GM19452 (cell line): ENCODE results near the gene SPCS3.
A peak's percentile ranks its signal among the peaks of the same experiment; 100 is the strongest.
"Not testable (repeated sequence)": the region's sequence is repeated elsewhere in the genome, so short reads cannot be mapped to it uniquely, and the experiment has no call there.

Experiments
- ATAC-seq: cut with Tn5 transposase; IDR thresholded peaks from one replicate; pipeline ENCODE4 v1.9.1; 2021; ENCODE audit not compliant: unreplicated experiment

SPCS3 gene

DNA sequence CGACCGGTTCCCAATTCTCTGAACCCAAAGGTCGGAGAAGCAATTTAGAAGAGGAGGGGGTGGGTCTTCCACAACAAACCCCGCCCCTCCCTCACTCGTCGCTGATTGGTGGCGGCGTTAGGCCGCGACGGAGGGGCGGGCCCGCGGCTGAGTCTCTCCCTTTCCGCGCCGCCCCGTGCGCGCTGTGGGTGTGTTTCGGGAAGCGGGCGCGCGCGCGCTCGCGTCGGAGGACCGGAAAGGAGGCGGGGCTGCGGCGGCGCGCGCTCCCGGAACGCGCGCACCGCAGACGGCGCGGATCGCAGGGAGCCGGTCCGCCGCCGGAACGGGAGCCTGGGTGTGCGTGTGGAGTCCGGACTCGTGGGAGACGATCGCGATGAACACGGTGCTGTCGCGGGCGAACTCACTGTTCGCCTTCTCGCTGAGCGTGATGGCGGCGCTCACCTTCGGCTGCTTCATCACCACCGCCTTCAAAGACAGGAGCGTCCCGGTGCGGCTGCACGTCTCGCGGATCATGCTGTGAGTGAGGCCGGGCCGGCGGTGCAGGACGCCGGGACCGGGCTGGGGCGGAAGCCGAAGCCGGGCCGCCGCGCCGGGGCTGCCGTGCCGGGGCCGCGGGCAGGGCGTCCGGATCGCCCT, at the start of gene SPCS3:
Gene SPCS3, plus strand, starts transcription at position 263 of the 636 bp plus-strand sequence. Its CDS starts 111 bp downstream, at position 374.
- peak; percentile 89 for ATAC-seq

DNA sequence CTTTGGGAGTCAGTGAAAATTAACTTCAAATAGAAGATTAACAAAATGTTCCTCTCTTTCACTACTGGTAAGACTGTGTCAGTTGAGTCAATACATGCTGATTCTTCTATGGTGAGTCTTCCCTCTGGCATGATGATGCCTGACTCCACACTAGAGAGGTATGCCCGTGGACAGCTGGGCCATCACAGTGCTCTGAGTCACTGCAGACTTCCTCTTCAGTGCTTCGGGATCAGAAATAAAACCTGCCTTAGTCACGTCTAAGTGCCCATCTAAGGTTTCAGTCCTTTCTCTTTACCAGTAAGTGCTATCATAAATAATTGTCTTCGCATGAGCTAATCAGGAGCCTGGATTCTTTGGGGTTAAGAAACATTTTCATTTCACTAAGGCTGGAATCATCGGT, 49.1 kb upstream of the SPCS3 start:
- no peak for ATAC-seq

DNA sequence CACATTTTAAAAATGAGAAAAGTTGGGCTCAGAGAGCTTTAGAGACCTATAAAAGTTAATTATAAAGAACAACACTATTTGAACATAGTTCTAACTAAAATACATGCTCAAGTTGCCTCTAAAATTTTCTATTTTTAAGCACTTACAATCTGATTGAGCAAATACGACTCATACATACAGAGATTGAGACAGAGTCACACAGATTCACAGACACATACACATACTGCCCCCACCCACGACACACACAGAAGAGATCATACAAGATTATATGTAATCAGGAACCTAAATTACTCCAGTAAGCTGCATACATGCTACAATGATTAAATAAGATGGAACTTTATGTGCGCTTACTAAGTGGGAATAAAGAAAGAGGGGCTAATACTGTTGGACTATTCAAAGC, 48.0 kb upstream of the SPCS3 start:
- no peak for ATAC-seq

DNA sequence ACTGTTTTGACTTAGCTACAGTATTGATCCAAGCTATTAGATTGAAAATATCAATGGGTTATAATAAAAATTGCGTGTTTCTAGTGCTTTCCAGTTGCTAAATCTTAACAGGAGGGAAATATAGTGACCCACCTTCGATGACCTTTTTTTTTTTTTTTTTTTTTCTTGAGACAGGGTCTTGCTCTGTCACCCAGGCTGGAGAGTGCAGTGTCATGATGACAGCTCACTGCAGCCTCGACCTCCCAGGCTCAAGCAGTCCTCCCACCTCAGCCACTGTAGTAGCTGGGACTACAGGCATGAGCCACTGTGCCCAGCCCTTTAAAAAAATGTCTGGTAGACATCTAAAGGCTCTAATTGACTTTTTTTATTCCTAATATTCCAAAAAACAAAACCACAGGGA, 47.0 kb upstream of the SPCS3 start:
- no peak for ATAC-seq

DNA sequence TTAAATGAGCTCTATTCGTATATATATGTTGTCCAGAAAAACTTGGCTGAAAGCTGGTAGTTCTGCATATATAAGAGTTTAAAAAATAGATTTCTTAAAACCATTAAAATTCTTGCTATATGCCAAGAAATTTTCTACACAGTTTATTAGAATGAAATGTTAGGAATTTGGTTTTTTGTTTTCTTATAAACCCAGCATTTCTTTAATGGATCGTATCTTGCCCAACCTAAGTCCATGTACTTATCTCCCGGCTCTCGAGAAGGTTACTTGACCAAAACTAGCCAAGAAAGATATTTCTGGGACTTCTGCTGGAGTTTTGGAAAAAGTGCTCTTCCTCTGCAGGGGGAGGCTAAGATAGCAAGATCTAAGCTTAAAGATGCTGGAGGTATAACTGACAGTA, 46.0 kb upstream of the SPCS3 start:
- no peak for ATAC-seq

DNA sequence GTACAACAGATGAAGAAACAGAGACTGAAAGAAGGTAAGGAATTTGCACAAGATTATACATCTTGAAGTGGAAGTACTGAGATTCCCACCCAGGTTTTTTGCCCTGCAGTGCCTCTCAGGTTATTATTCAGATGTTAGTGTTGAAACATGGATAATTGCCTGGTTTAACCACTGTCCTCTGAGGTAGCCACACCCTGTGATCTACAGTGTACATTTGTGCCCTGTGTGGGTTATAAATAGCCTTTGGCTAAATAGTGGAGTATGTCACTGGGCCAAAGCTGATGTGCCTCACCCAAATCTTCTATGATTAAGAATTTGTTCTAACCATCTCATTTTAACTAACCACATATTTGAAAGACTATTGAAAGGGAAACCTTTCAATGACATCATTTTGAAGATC, 45.3 kb upstream of the SPCS3 start:
- ATAC-seq = no peak

DNA sequence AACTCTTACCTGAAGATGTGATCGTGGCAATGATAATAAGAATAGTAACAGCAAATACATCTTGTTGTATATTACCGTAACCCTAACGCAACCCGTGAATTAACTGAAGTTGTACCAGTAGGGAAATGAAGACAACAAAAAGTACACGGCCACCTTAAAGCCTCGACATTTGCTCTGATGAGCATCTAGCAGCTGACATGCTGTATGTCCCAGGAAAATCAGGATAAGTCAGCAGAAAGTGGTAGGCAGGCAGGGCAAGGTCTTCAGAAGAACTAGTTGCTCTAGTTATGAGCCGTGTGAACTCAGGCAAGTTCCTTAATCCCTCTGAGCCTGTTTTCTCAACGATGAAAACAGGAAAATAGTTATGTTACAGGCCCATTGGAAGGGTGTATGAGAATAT, 43.1 kb upstream of the SPCS3 start:
- no peak for ATAC-seq

DNA sequence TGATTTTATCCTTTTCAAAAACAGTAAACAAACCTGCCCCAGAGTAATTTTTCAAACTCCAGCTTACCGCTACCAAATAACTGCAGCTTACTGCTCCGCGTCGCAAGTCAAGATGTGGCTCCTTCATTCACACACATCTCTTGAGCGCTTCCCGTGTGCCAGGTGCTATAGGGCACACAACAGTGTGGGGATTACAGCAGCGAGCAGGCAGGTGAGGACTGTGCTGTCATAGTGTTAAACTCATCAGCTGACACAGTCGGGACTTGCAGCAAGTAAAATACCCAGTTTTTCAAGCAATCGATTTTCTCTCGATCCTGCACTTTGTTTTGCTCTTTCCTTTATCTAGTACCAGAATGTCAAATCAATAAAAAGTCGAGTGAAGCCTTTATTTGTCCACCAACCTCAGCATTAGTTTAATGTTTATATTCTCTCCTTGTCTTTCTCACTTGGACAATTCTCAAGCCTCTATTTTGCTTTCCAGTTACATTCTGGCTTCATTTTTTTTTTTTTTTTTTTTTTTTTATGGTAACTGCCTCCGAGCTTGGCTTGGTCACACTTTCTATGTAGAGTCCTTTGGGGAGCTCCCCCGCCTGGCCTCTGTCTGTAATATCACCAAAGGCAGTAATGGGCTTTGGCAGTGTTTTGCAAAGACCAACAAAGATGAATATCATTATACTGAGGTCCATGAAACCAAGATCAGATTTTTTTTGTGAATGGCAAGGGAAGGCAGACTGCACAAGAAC, 42.4 kb upstream of the SPCS3 start:
- peak; percentile 82 for ATAC-seq

DNA sequence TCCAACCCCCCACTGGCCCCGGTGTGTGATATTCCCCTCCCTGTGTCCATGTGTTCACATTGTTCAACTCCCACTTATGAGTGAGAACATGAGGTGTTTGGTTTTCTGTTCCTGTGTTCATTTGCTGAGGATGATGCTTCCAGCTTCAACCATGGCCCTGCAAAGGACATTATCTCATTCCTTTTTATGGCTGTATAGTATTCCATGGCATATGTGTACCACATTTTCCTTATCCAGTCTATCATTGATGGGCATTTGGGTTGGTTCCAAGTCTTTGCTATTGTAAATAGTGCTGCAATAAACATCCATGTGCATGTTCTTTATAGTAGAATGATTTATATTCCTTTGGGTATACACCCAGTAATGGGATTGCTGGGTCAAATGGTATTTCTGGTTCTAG, 40.2 kb upstream of the SPCS3 start:
- ATAC-seq = not testable (repeated sequence)

DNA sequence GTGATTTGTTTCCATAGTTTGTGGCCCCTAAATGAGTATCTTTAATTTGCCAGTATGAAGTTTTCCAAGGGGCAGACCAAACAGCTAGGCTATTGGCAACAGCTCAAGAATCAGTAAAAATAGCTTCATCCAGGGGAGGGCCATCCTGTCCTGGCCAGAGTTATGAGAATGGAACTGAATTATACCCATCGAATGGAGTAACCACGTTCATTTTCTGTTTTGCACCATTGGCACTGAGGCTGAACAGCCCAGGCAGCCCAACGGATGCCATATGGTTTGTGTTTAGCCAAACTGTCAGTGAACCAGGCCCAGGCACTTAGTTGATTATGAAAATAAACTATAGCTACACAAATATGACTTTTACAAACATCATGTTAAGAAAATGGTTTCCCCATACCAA, 33.0 kb upstream of the SPCS3 start:
- ATAC-seq = no peak

DNA sequence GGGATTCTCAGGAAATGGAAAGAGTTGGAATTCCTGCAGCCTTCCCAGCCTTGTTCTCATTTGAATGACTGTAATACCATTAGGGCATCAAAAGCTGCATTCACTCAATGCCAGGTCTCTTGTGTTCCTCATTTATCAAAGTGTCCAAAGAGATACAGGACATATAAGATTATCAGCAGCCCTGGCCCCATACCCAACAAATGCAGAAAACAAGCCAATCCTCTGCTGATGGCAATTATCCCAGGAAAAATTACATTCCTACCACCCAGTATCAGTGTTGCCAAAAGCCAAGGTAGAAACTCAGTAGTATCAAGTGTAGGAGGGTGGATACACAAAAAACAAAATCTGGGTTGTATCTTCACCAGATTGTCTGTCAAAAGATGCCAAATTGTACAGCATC, 32.2 kb upstream of the SPCS3 start:
- ATAC-seq = no peak

DNA sequence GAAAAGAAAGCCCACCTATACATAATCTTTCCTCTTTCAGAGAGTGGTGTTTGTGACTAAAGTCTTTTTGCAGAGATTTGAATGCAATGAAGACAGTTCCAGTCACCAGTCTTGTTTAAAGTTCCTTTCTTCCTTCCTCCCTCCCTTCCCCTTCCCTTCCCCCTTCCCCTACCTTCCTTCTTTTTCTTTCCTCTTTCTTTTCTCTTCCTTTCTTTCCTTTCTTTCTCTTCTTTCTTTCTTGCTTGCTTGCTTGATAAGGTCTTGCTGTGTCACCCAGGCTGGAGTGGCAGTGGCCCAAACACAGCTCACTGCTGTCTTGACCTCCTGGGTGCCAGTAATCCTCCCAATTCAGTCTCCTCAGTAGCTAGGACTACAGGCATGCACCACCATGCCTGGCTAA, 31.7 kb upstream of the SPCS3 start:
- ATAC-seq = no peak

DNA sequence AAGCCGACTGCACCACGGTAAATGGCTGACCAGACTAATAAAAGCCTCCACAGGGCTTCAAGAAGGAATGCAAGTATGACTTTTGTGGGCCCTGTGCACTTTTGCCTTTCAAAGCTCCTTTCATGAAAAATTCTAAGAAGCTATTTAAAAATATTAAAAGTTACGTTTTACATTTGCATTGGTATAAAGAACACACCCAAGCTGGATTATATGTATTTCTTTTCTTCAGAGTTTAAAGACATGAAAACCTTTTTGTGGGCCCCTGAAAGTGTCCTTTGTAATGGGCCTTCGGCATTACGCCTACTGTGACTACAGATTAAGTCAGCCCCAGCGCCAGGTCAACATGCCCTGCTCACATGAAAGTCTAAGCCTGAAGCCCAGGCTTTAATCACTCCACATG, 30.2 kb upstream of the SPCS3 start:
- ATAC-seq = no peak

DNA sequence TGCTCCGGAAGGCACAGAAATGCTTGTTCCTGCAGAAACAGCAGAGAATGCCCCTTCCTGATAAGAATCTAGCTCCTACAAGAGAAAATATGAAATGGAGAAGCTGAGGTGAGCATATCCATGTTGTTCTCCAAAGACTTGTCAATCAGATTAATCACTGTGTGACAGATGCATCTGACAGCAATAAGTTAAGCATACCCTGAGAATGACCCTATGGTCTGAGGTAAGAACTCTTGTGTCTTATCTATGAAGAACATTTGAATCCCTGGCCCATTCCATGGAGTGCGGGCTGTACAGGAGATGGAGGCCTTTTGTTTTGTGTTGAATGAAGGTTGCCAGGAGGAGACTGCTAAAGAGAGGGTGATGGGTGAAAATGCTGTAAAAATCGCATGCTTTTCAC, 29.2 kb upstream of the SPCS3 start:
- ATAC-seq = no peak

DNA sequence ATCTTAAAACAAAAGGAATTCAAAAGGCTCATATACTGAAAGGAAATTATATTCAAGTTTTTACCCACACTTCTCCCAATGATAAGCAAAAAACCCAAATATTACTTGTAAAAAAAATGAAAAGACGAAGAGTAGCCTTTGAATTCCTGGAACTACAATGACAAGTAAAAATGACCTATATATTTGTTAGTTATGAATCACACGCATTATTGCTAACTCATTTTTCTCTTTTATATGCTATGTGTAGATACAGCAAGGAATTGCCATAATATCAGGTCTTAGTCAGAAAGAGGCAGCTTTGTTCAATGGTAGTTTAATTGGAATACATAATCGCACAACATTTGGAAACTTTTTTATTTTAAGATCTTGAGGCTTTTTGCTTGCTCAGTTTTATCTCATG, 28.0 kb upstream of the SPCS3 start:
- no peak for ATAC-seq

DNA sequence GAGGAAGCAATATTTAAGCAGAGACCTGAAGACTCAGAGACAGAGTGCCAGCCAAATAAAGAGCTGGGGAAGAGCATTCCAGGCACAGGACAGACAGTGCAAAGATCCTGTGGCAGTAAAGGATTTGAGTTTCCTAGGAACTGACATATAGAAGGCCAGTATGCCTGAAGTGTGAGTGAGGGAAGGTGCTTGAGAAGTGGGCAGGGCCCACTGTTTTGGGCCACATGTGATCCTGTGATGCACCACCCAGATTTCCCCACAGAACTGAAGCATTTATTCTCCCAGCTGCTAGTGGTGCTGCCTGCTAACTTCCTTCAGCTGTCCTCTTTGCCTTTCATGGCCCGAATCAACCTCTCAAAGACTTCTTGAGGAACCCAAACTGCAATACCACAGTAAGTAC, 26.8 kb upstream of the SPCS3 start:
- ATAC-seq = no peak

DNA sequence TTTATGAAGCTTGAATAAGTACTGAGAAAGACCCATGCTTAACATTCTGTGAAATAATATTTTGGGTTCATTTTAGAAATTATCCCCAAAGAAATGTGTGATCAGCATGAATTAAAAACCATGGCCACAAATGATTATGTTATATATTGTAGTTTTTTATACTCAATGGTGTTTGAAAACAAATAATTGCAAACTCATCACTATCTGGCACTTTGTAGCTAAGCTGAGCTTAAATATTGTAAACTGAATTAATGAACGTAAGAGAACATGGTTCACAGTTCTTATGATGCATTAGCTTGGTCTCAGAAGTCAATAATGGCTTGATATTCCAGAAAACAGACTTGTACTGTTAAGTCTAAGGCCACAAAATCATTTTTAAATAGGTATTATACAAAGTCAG, 26.1 kb upstream of the SPCS3 start:
- no peak for ATAC-seq

DNA sequence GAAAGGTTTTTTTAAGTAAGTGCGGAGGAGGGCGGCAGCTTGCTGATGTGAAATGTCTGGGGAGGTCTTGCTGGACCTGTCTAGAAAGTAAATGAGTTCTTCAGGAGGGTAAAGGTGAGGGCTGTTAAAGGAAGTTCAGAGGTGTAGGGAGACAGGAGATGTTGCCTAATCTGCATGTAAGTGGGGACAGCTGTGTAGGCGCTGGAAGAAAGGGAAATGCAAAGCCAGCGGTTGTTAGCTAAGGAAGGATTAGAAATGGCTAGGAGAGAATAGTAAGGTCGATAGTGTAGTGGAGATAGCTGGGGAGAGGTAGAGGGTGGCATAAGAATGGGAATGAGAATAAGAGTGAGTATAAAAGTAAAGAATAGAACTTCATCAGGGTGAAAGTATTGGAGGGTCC, 23.9 kb upstream of the SPCS3 start:
- ATAC-seq = not testable (repeated sequence)

DNA sequence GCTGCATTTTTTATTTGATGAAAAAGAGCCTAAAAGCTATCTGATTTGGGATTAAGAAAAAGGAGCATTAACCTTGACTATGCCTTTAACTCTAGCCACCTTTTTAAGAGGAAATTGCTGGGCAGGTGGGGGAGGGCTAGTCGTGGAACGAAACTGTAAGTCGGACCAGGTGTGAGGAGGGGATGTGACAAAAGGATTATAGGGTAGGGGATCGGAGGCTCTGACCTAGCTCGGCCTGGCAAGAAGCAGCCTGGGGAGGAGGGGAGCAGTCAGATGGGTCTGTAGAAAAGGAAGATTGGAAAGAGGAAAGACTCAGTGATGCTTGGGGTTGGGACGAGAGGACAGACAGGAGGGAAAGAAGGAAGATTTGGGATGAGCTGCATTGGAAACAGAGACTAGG, 21.1 kb upstream of the SPCS3 start:
- no peak for ATAC-seq

DNA sequence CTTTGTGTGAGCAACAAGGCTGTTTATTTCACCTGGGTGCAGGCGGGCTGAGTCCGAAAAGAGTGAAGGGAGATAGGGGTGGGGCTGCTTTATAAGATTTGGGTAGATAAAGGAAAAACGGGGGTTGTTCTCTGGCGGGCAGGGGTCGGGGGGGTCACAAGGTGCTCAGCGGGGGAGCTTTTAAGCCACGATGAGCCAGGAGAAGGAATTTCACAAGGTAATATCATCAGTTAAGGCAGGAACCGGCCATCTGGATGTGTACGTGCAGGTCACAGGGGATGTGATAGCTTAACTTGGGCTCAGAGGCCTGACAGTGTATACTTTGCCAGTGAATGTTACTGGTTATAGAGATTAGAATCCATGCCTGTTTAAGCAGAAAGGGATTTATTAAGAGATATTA, 19.7 kb upstream of the SPCS3 start:
- ATAC-seq = no peak

DNA sequence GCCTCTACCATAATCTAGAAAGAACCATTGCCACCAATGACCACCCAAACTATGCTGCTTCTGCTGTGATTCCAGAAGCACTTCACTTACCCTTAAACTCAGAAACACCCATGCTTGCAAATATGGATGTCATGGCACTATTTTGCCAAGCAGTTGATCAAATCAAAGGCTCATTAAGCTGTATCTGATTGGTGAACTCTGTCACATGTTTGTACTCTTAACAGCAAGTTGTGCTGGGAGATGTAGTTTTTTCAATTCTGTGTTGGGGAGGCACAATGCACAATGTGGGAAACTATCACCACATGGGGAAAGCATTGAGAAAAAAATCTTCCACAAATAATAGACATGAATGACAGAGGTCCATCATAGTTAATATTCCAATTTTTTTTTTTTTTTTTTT, 19.2 kb upstream of the SPCS3 start:
- ATAC-seq = no peak

DNA sequence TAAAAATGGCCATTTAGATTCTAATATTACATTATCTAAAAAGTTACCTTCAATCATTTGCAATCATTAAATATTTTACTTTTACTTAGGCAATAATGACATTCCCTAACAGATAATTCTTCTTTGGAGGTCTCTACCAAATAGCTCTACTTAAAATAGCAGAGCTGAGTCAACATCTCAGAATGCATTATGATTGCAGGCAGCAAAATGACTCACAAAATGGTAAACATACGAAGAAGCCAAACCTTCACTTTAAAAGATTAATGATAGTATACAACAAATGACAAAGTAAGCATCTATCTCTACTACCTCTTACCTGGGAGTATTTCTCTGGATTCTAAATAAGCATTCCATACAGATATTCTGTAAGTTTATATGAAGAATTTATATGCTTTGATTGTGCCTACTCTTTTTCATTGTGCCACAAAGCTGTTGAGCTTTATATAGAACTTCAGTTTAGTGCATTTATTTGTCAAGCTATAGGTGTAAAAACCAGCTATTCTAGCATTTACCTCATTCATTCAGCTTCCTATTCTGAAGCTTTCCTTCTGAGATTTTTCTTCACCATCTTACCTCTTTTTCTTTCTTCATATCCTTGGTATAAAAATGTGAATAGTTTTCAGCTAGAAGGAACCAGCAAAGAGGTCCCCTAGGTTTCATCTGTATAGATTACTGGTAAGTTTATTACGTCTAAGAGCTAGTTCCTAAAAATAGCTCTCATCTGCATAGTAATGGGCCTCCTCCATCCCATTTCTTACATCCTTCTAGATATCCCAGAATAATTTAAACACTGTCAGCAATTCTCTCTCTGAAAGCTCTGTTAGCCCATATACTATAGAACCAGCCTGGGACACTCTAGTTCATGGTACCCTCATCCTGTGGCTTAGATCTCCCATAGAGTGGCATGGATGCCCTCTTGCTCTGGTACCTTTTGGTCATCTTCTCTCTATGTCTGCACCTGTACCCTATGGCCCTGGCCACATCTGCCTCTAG, 17.2 kb upstream of the SPCS3 start:
- no peak for ATAC-seq
